Loucy (cell line): ENCODE measurements around the gene SIKE1.

Source experiments
- H2AFZ ChIP-seq: fragments of 200-600 bp; sonication (generic); 2 replicates; pipeline ENCODE4 v1.6.0; 2016; ENCODE audit warnings: antibody characterized with exemption, mild to moderate bottlenecking, low read length, moderate library complexity
- H3F3A ChIP-seq: fragments of 200-600 bp; 2 replicates; pipeline ENCODE4 v1.6.0; 2016; ENCODE audit warnings: antibody characterized with exemption, low read depth, mild to moderate bottlenecking
- H3K27me3 ChIP-seq: fragments of 200-600 bp; sonication (generic); 2 replicates; pipeline ENCODE4 v1.6.1; 2014; ENCODE audit warnings: low read length, mild to moderate bottlenecking; ENCODE audit not compliant: insufficient read depth, poor library complexity, severe bottlenecking
- H3K36me3 ChIP-seq: fragments of 200-600 bp; sonication (generic); 2 replicates; pipeline ENCODE4 v1.6.1; 2016; ENCODE audit warnings: low read length; ENCODE audit not compliant: insufficient read depth
- H3K4me1 ChIP-seq: fragments of 200-600 bp; sonication (generic); 2 replicates; pipeline ENCODE4 v1.5.1; 2014; ENCODE audit warnings: low read length, mild to moderate bottlenecking; ENCODE audit not compliant: insufficient read depth, poor library complexity, severe bottlenecking
- H3K4me2 ChIP-seq: fragments of 200-600 bp; sonication (generic); 2 replicates; pipeline ENCODE4 v1.6.0; 2014; ENCODE audit warnings: antibody characterized with exemption, low read length, low read depth, mild to moderate bottlenecking; ENCODE audit not compliant: poor library complexity, severe bottlenecking
- H3K4me3 ChIP-seq: fragments of 200-600 bp; sonication (generic); 2 replicates; pipeline ENCODE4 v1.5.1; 2014; ENCODE audit warnings: low read length, mild to moderate bottlenecking, mixed read lengths; ENCODE audit not compliant: poor library complexity, severe bottlenecking
- H3K79me2 ChIP-seq: fragments of 200-600 bp; sonication (generic); 2 replicates; pipeline ENCODE4 v1.6.1; 2014; ENCODE audit warnings: low read length; ENCODE audit not compliant: insufficient read depth
- H3K9ac ChIP-seq: fragments of 200-600 bp; sonication (generic); 2 replicates; pipeline ENCODE4 v1.6.0; 2014; ENCODE audit warnings: mild to moderate bottlenecking, low read depth, low read length, moderate library complexity; ENCODE audit not compliant: poor library complexity, severe bottlenecking
- H3K9me2 ChIP-seq: fragments of 200-600 bp; sonication (generic); replicated peaks from 2 replicates; pipeline ENCODE4 v1.6.1; 2016; ENCODE audit warnings: low read depth, low read length, mixed read lengths
- H3K9me3 ChIP-seq: fragments of 200-600 bp; sonication (generic); 2 replicates; pipeline ENCODE4 v1.6.1; 2014; ENCODE audit warnings: mild to moderate bottlenecking, antibody characterized with exemption, low read length, low read depth; ENCODE audit not compliant: insufficient read depth
- H4K20me1 ChIP-seq: fragments of 200-600 bp; sonication (generic); 2 replicates; pipeline ENCODE4 v1.6.0; 2014; ENCODE audit warnings: antibody characterized with exemption, low read length, mild to moderate bottlenecking; ENCODE audit not compliant: insufficient read depth, poor library complexity, severe bottlenecking
- CTCF ChIP-seq: fragments of 200-600 bp; sonication (generic); conservative IDR thresholded peaks from 2 replicates; pipeline ENCODE4 v1.5.1; 2014; ENCODE audit warnings: mild to moderate bottlenecking, antibody characterized with exemption, low read length
- EZH2phosphoT487 ChIP-seq: fragments of 200-600 bp; IDR thresholded peaks from 2 replicates; pipeline ENCODE4 v1.6.1; 2018; ENCODE audit warnings: antibody characterized with exemption, mild to moderate bottlenecking, moderate library complexity, borderline replicate concordance

SIKE1 gene

GRCh38 chr1:114725230-114725629, 55.3 kb downstream of the SIKE1 start:
- Histone ChIP-seq H2AFZ (no peak overlapping the region), H3F3A (no peaks in the 10 kb centered on the region), H3K79me2 (no peaks in the 10 kb centered on the region; the same call in 1 of the 2 replicates), H3K36me3 (peaks cover 98% of the 10 kb centered on the region), H3K9me3 (no peaks in the 10 kb centered on the region), H3K4me1 (no peaks in the 10 kb centered on the region), H3K27me3 (no peaks in the 10 kb centered on the region), H4K20me1 (peaks cover 7% of the 10 kb centered on the region), H3K9ac (no peak overlapping the region), H3K4me2 (no peak overlapping the region), H3K4me3 (no peak overlapping the region), H3K9me2 (no peaks in the 10 kb centered on the region)
- TF ChIP-seq EZH2phosphoT487 (no peak), CTCF (no peak)

GRCh38 chr1:114723915-114724314, 56.6 kb downstream of the SIKE1 start:
- H3K79me2 ChIP-seq, result no peaks in the 10 kb centered on the region; the same call in 1 of the 2 replicates
- H3K9me3 ChIP-seq, result no peaks in the 10 kb centered on the region
- no peak overlapping the region for H3K4me2 ChIP-seq
- TF ChIP-seq CTCF (no peak), EZH2phosphoT487 (no peak)
- no peaks in the 10 kb centered on the region; the same call in 1 of the 2 replicates for H3F3A ChIP-seq
- H4K20me1 ChIP-seq, result peaks cover 7% of the 10 kb centered on the region
- H3K36me3 ChIP-seq, result peaks cover 98% of the 10 kb centered on the region
- no peak overlapping the region for H3K9ac ChIP-seq
- no peaks in the 10 kb centered on the region for H3K27me3 ChIP-seq
- no peaks in the 10 kb centered on the region for H3K9me2 ChIP-seq
- H2AFZ ChIP-seq, result no peak overlapping the region
- H3K4me1 ChIP-seq, result no peaks in the 10 kb centered on the region
- no peak overlapping the region for H3K4me3 ChIP-seq

GRCh38 chr1:114723457-114723856, 57.0 kb downstream of the SIKE1 start:
- Histone ChIP-seq H2AFZ (no peak overlapping the region), H4K20me1 (peaks cover 7% of the 10 kb centered on the region), H3K4me2 (no peak overlapping the region), H3K9me3 (no peaks in the 10 kb centered on the region), H3F3A (no peaks in the 10 kb centered on the region; the same call in 1 of the 2 replicates), H3K4me3 (no peak overlapping the region), H3K9me2 (no peaks in the 10 kb centered on the region), H3K9ac (no peak overlapping the region), H3K79me2 (no peaks in the 10 kb centered on the region; the same call in 1 of the 2 replicates), H3K4me1 (no peaks in the 10 kb centered on the region), H3K36me3 (peaks cover 98% of the 10 kb centered on the region), H3K27me3 (no peaks in the 10 kb centered on the region)
- TF ChIP-seq EZH2phosphoT487, result no peak
- no peak for TF ChIP-seq CTCF
